GM12878 (cell line): ENCODE data around the gene MAGEA6.

Source experiments
- ELK1 ChIP-seq: IDR thresholded peaks from 2 replicates; pipeline ENCODE4 v1.6.1; 2012; ENCODE audit warnings: low read depth, low read length, improper control_type of control experiment
- EZH2 ChIP-seq: IDR thresholded peaks from 2 replicates; pipeline ENCODE4 v1.6.1; 2012; ENCODE audit warnings: low read depth, mild to moderate bottlenecking, control low read depth, inconsistent platforms, low read length, borderline replicate concordance; ENCODE audit not compliant: control insufficient read depth
- FOS ChIP-seq: IDR thresholded peaks from 3 replicates; pipeline ENCODE4 v1.6.1; 2011; ENCODE audit warnings: borderline replicate concordance; ENCODE audit not compliant: insufficient read length; ENCODE audit errors: extremely low read depth
- MAX ChIP-seq: IDR thresholded peaks from 2 replicates; pipeline ENCODE4 v1.6.1; 2012; ENCODE audit warnings: low read depth, low read length, improper control_type of control experiment
- MEF2A ChIP-seq: IDR thresholded peaks from 2 replicates; pipeline ENCODE4 v1.6.1; 2011; ENCODE audit warnings: low read depth, mild to moderate bottlenecking, low read length, moderate library complexity; ENCODE audit not compliant: insufficient read depth
- POLR2AphosphoS5 ChIP-seq: IDR thresholded peaks from 2 replicates; pipeline ENCODE4 v1.6.1; 2011; ENCODE audit warnings: mild to moderate bottlenecking, low read length, inconsistent platforms
- SPI1 ChIP-seq: IDR thresholded peaks from 2 replicates; pipeline ENCODE4 v1.6.1; 2011; ENCODE audit warnings: low read depth, mild to moderate bottlenecking, low read length, moderate library complexity, borderline replicate concordance; ENCODE audit not compliant: insufficient read depth
- STAT1 ChIP-seq: fragments of 450-650 bp; conservative IDR thresholded peaks from 2 replicates; pipeline ENCODE4 v1.6.1; 2014; ENCODE audit warnings: antibody characterized with exemption, mild to moderate bottlenecking
- ZNF384 ChIP-seq: IDR thresholded peaks from 2 replicates; pipeline ENCODE4 v1.6.1; 2012; ENCODE audit warnings: low read depth, mild to moderate bottlenecking, low read length, improper control_type of control experiment, borderline replicate concordance
- ZZZ3 ChIP-seq: IDR thresholded peaks from 2 replicates; pipeline ENCODE4 v1.6.1; 2011; ENCODE audit warnings: low read depth; ENCODE audit not compliant: control insufficient read depth, insufficient read length
- TF ChIP-seq, protein P1 (sequence below), 3 experiments: IDR thresholded peaks in 2 of 3; conservative IDR thresholded peaks in 1 of 3; 2 replicates each; pipeline ENCODE4 v1.5.1; 2011; ENCODE audit warnings: low read depth in 3 of 3, low read length in 3 of 3, mild to moderate bottlenecking in 3 of 3, control low read depth in 2 of 3, moderate library complexity in 2 of 3, inconsistent platforms in 1 of 3, mixed read lengths in 1 of 3; ENCODE audit not compliant: control insufficient read depth in 2 of 3, insufficient read depth in 1 of 3; ENCODE audit errors: extremely low read depth in 1 of 3
- TF ChIP-seq, protein P2 (sequence below): fragments of 450-650 bp; IDR thresholded peaks from 2 replicates; pipeline ENCODE4 v1.6.1; 2016; ENCODE audit warnings: mild to moderate bottlenecking

DNA sequence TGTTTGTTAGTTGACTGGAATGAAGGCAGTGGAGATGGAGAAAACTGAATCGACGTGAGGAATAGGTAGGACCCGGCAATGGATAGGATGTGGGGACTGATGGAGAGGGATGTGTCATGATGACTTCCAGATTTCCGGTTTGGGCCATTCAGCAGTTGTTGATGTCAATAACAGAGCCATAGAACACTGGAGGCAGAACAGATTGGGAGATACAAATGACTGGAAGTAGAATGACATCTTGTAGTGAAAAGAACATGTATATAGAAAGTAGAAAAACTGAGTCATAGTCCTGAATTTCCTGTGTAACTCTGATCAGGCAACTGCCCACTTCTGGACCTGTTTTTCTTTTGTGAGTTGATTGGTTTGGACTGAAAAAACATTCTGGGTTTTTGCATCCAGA is 36.5 kb upstream of the MAGEA6 start:
- TF ChIP-seq ELK1, result no peak
- TF ChIP-seq, protein P1, sequence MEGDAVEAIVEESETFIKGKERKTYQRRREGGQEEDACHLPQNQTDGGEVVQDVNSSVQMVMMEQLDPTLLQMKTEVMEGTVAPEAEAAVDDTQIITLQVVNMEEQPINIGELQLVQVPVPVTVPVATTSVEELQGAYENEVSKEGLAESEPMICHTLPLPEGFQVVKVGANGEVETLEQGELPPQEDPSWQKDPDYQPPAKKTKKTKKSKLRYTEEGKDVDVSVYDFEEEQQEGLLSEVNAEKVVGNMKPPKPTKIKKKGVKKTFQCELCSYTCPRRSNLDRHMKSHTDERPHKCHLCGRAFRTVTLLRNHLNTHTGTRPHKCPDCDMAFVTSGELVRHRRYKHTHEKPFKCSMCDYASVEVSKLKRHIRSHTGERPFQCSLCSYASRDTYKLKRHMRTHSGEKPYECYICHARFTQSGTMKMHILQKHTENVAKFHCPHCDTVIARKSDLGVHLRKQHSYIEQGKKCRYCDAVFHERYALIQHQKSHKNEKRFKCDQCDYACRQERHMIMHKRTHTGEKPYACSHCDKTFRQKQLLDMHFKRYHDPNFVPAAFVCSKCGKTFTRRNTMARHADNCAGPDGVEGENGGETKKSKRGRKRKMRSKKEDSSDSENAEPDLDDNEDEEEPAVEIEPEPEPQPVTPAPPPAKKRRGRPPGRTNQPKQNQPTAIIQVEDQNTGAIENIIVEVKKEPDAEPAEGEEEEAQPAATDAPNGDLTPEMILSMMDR (IDR thresholded peaks at IDR 0.05 in 2 of 3, conservative IDR thresholded peaks at IDR 0.05 in 1 of 3; ENCODE audit: control insufficient read depth in 2 of 3, extremely low read depth in 1 of 3, insufficient read depth in 1 of 3, low read depth in 3 of 3, low read length in 3 of 3), result no peak
- no peak for TF ChIP-seq POLR2AphosphoS5
- TF ChIP-seq EZH2, result no peak
- TF ChIP-seq SPI1, result no peak
- no peak for TF ChIP-seq MAX
- TF ChIP-seq, protein P2, sequence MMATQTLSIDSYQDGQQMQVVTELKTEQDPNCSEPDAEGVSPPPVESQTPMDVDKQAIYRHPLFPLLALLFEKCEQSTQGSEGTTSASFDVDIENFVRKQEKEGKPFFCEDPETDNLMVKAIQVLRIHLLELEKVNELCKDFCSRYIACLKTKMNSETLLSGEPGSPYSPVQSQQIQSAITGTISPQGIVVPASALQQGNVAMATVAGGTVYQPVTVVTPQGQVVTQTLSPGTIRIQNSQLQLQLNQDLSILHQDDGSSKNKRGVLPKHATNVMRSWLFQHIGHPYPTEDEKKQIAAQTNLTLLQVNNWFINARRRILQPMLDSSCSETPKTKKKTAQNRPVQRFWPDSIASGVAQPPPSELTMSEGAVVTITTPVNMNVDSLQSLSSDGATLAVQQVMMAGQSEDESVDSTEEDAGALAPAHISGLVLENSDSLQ, result no peak
- TF ChIP-seq MEF2A, result no peak
- no peak for TF ChIP-seq ZZZ3
- TF ChIP-seq ZNF384, result no peak
- TF ChIP-seq FOS, result no peak
- no peak for TF ChIP-seq STAT1
